ENCODE measurements around the gene SCARF2. TPM values are rescaled to one million over a fixed set of nuclear protein-coding genes. Genes with fewer than 3 reads are reported as not detected.

The SCARF2 gene
- total and polyA plus RNA-seq, 2 of the 13 experiments (the other 11 are each of a cell fraction or from before 2014, with no cell fraction given): 3.3 to 6.2 TPM

GRCh38 chr22:20435436-20436306 is 2.0 kb downstream of the SCARF2 start:
- 82% methylated on average over 4 of the region's 11 CpGs for WGBS (ENCODE audit: low lambda C conversion rate)
- Histone ChIP-seq H3K27ac (ENCODE audit: extremely low read length, insufficient read depth, low read length) (no peak overlapping the region), H4K20me1 (ENCODE audit: insufficient read depth, low read length) (peaks cover 15% of the 10 kb centered on the region), H3K4me1 (ENCODE audit: insufficient read depth, low read length) (peaks cover 45% of the 10 kb centered on the region), H3K36me3 (replicated peaks in 1 of 2; ENCODE audit: control insufficient read depth in 1 of 2, insufficient read depth in 2 of 2, low read length in 2 of 2) (peaks cover 0 to 2% of the 10 kb centered on the region in 2 experiments; a peak in 2 of 5 replicates), H3K9me3 (ENCODE audit: low read length) (no peaks in the 10 kb centered on the region), H3K9ac (ENCODE audit: insufficient read depth, low read depth, low read length) (peak overlapping the region; percentile 74; the same call in 1 of the 2 replicates), H3K4me2 (ENCODE audit: low read depth, low read length) (peak overlapping the region; percentile 100), H2AFZ (ENCODE audit: low read length) (no peak overlapping the region), H3K4me3 (replicated peaks in 1 of 3; ENCODE audit: insufficient read depth in 1 of 3, low read depth in 2 of 3, low read length in 3 of 3) (peak overlapping the region; percentile 77 to 91 (median 87); a peak in 5 of 6 replicates), H3K79me2 (ENCODE audit: insufficient read depth, low read length) (peaks cover 20% of the 10 kb centered on the region), H3K27me3 (ENCODE audit: control insufficient read depth in 1 of 2, insufficient read depth in 2 of 2, low read length in 2 of 2) (no peaks in the 10 kb centered on the region)
- BruUV-seq (replicated peaks): no TSS peak
- peak; percentile 42 for TF ChIP-seq ZBTB7B (CRISPR knock-in tag; IDR thresholded peaks at IDR 0.05)
- peak; percentile 42; the same call in 1 of the 2 replicates for TF ChIP-seq ZMYM3 (CRISPR knock-in tag; IDR thresholded peaks at IDR 0.05)
- no peak for TF ChIP-seq ZNF101 (CRISPR knock-in tag; IDR thresholded peaks at IDR 0.05; ENCODE audit: borderline replicate concordance, low read depth)
- TF ChIP-seq KDM5B (CRISPR knock-in tag; IDR thresholded peaks at IDR 0.05; ENCODE audit: borderline replicate concordance): 0 out of 2 replicates have a peak, but pooled peaks have one; percentile 7
- TF ChIP-seq ZNF768 (CRISPR knock-in tag; IDR thresholded peaks at IDR 0.05): peak; percentile 91
- TF ChIP-seq ZC3H4 (CRISPR knock-in tag; IDR thresholded peaks at IDR 0.05; ENCODE audit: borderline replicate concordance): no peak
- 0 out of 2 replicates have a peak, but pooled peaks have one; percentile 17 for TF ChIP-seq HNRNPL (IDR thresholded peaks at IDR 0.05; ENCODE audit: low read depth, low read length)
- no peak for TF ChIP-seq SPEN (CRISPR knock-in tag; IDR thresholded peaks at IDR 0.05; ENCODE audit: low read depth)
- no peak for TF ChIP-seq ZNF557 (CRISPR knock-in tag; IDR thresholded peaks at IDR 0.05)
- no peak for TF ChIP-seq ZNF235 (CRISPR knock-in tag; IDR thresholded peaks at IDR 0.05; ENCODE audit: borderline replicate concordance)
- ChIA-PET CTCF (ENCODE audit: low intra/inter-chr PET ratio, low total read pairs) (no interaction called here), POLR2A (no interaction called here)
- intact Hi-C loops (cut with micrococcal nuclease; ENCODE audit: unreplicated experiment): no loop called here
- in situ Hi-C loops (cut with HindIII; ENCODE audit: extremely low pct_ligation_motif_present, low pct_unique_long_range_greater_than_20kb): no loop called here
- FAIRE-seq (no peak), ATAC-seq (no peak), DNase-seq (ENCODE audit: low spot score) (no peak)

All from HepG2 (cell line).